MCF 10A (cell line): ENCODE results near the gene CAPN15. TPM values are rescaled to one million over a fixed set of nuclear protein-coding genes. Genes with fewer than 3 reads are reported as not detected.

Experiments
- BruUV-seq: library from RNA; stranded (reverse); fragments of 400-500 nt; replicated peaks from 2 replicates; lab custom pipeline; 2021; lab: Mats Ljungman, UMichigan
- CTCF ChIA-PET: fragments of 300-600 bp; sonication (Branson Sonifier 250); formaldehyde crosslinking; extraction: SDS; loops from one replicate; lab custom pipeline; 2021; ENCODE audit warnings: antibody characterized with exemption, inconsistent platforms; lab: Yijun Ruan, JAX
- POLR2A ChIA-PET: fragments of 300-600, 350-650 bp; sonication (Branson Sonifier 250); formaldehyde crosslinking; extraction: SDS; loops from one replicate; lab custom pipeline; 2020; ENCODE audit warnings: antibody characterized with exemption, inconsistent platforms; lab: Yijun Ruan, JAX
- DNase-seq: peaks from one replicate; pipeline ENCODE4 v3.0.0-alpha.2; 2018; ENCODE audit not compliant: unreplicated experiment
- H3K27ac Mint-ChIP-seq: one replicate; pipeline ENCODE4 v1.8.0; 2022; ENCODE audit warnings: mild to moderate bottlenecking, low read depth, mixed read lengths; ENCODE audit not compliant: unreplicated experiment
- H3K27me3 Mint-ChIP-seq: one replicate; pipeline ENCODE4 v1.8.0; 2022; ENCODE audit warnings: mixed read lengths; ENCODE audit not compliant: insufficient read depth, unreplicated experiment
- H3K36me3 Mint-ChIP-seq: one replicate; pipeline ENCODE4 v1.8.0; 2022; ENCODE audit warnings: mild to moderate bottlenecking, moderate library complexity, mixed read lengths; ENCODE audit not compliant: insufficient read depth, unreplicated experiment
- H3K4me1 Mint-ChIP-seq: one replicate; pipeline ENCODE4 v1.8.0; 2022; ENCODE audit warnings: mixed read lengths; ENCODE audit not compliant: insufficient read depth, unreplicated experiment
- H3K4me3 Mint-ChIP-seq: one replicate; pipeline ENCODE4 v1.8.0; 2022; ENCODE audit warnings: mild to moderate bottlenecking, moderate library complexity, mixed read lengths; ENCODE audit not compliant: unreplicated experiment
- H3K9me3 Mint-ChIP-seq: one replicate; pipeline ENCODE4 v1.8.0; 2022; ENCODE audit warnings: mixed read lengths; ENCODE audit not compliant: unreplicated experiment
- CTCF ChIP-seq: fragments of 200-600 bp; IDR thresholded peaks from one replicate; pipeline ENCODE4 v1.8.0; 2022; ENCODE audit warnings: antibody characterized with exemption, mild to moderate bottlenecking; ENCODE audit not compliant: unreplicated experiment
- intact Hi-C: fragments of 100-400 bp; cut with micrococcal nuclease; formaldehyde crosslinking; loops from 2 replicates; pipeline ENCODE4 v1.14.1; 2022
- total RNA-seq: library from RNA; stranded (reverse); gene quantifications from 2 replicates; pipeline ENCODE4 v1.2.3, GENCODE V29; 2022

The CAPN15 gene
- total RNA-seq, 1 experiment from 2014 or later = 81.1 TPM

- TF ChIP-seq CTCF = no peak
- Mint-ChIP-seq H3K27me3 (no peaks in the 10 kb centered on the region), H3K36me3 (no peaks in the 10 kb centered on the region), H3K9me3 (no peaks in the 10 kb centered on the region), H3K27ac (no peak overlapping the region), H3K4me1 (no peaks in the 10 kb centered on the region), H3K4me3 (no peak overlapping the region)
- intact Hi-C loops = no loop called here
- no TSS peak for BruUV-seq
- DNase-seq = no peak
- ChIA-PET POLR2A (no interaction called here), CTCF (no interaction called here)
Observed at GRCh38 chr16:561413-561794, 33.9 kb downstream of the CAPN15 start.

- TF ChIP-seq CTCF = no peak
- no peak overlapping the region for H3K4me3 Mint-ChIP-seq
- POLR2A ChIA-PET = no interaction called here
- CTCF ChIA-PET = interaction anchor here (0.6 kb wide), 1 partner anchor 175 kb away, joined by 4 read pairs; no protein-coding TSS in a partner anchor
- no peaks in the 10 kb centered on the region for H3K4me1 Mint-ChIP-seq
- H3K27ac Mint-ChIP-seq = no peak overlapping the region
- no peaks in the 10 kb centered on the region for H3K36me3 Mint-ChIP-seq
- intact Hi-C loops = no loop called here
- no peaks in the 10 kb centered on the region for H3K9me3 Mint-ChIP-seq
- no peak for DNase-seq
- H3K27me3 Mint-ChIP-seq = no peaks in the 10 kb centered on the region
- no TSS peak for BruUV-seq
Observed at GRCh38 chr16:561957-562938, 34.7 kb downstream of the CAPN15 start.

GRCh38 chr16:563072-563644 is 35.6 kb downstream of the CAPN15 start:
- H3K27ac Mint-ChIP-seq = no peak overlapping the region
- intact Hi-C loops = no loop called here
- H3K9me3 Mint-ChIP-seq = no peaks in the 10 kb centered on the region
- POLR2A ChIA-PET = no interaction called here
- no TSS peak for BruUV-seq
- H3K27me3 Mint-ChIP-seq = no peaks in the 10 kb centered on the region
- no peak overlapping the region for H3K4me3 Mint-ChIP-seq
- TF ChIP-seq CTCF = no peak
- no peaks in the 10 kb centered on the region for H3K4me1 Mint-ChIP-seq
- CTCF ChIA-PET = no interaction called here
- no peak for DNase-seq
- no peaks in the 10 kb centered on the region for H3K36me3 Mint-ChIP-seq

GRCh38 chr16:564690-565418 is 37.3 kb downstream of the CAPN15 start:
- Mint-ChIP-seq H3K4me3 (no peak overlapping the region), H3K9me3 (no peaks in the 10 kb centered on the region), H3K27ac (no peak overlapping the region), H3K4me1 (no peaks in the 10 kb centered on the region), H3K36me3 (no peaks in the 10 kb centered on the region), H3K27me3 (no peaks in the 10 kb centered on the region)
- no TSS peak for BruUV-seq
- ChIA-PET POLR2A (no interaction called here), CTCF (no interaction called here)
- intact Hi-C loops = no loop called here
- no peak for TF ChIP-seq CTCF
- no peak for DNase-seq
